Sigmoid colon (tissue), 4 donors: Measurements from ENCODE around the gene FSTL5.
"Not testable (repeated sequence)": the region's sequence is repeated elsewhere in the genome, so short reads cannot be mapped to it uniquely, and the experiment has no call there.

Experiments used
- CTCF ChIP-seq, 4 experiments: fragments of 450-650 bp in 3 of 4; fragments of 200-600 bp in 1 of 4; IDR thresholded peaks; one replicate each; pipeline ENCODE4 v1.5.1; 2016 to 2019; ENCODE audit warnings: antibody characterized with exemption in 4 of 4, mild to moderate bottlenecking in 3 of 4, moderate library complexity in 2 of 4
- POLR2A ChIP-seq, 2 donors: fragments of 450-650 bp; IDR thresholded peaks; one replicate each; pipeline ENCODE4 v1.6.1; 2016; ENCODE audit warnings: antibody characterized with exemption in 2 of 2, mild to moderate bottlenecking in 2 of 2, moderate library complexity in 2 of 2
- POLR2AphosphoS5 ChIP-seq, 4 donors: sonication (generic); formaldehyde crosslinking; IDR thresholded peaks; one replicate each; pipeline ENCODE4 v1.6.1; 2017; ENCODE audit warnings: antibody characterized with exemption in 4 of 4

GRCh38 chr4:162103908-162104307 lies 59.9 kb downstream of the FSTL5 start:
- TF ChIP-seq CTCF, POLR2AphosphoS5, POLR2A (IDR thresholded peaks at IDR 0.05): not testable (repeated sequence)
